ENCODE measurements around the gene SMIM10L2A. TPM values are rescaled to one million over a fixed set of nuclear protein-coding genes. Genes with fewer than 3 reads are reported as not detected.

The SMIM10L2A gene
- total and polyA plus RNA-seq, 2 experiments from 2014 or later, result 1.4 to 5.6 TPM

- TF ChIP-seq REST (IDR thresholded peaks at IDR 0.05; ENCODE audit: unreplicated experiment), result no peak
- TF ChIP-seq ZNF114 (CRISPR knock-in tag; IDR thresholded peaks at IDR 0.05), result no peak
- no peaks in the 10 kb centered on the region for H3K79me2 ChIP-seq (replicated peaks; ENCODE audit: insufficient read depth)
- Mint-ChIP-seq H3K27me3 (ENCODE audit: insufficient read depth, low read depth, poor library complexity) (no peaks in the 10 kb centered on the region), H3K4me3 (no peak overlapping the region), H3K9me3 (no peaks in the 10 kb centered on the region), H3K4me1 (peaks cover 3% of the 10 kb centered on the region; the same call in 2 of the 3 replicates), H3K36me3 (ENCODE audit: low read depth) (no peaks in the 10 kb centered on the region), H3K27ac (no peak overlapping the region)
- no peaks in the 10 kb centered on the region for H3K4me1 ChIP-seq (ENCODE audit: insufficient read depth)
- no peak overlapping the region for H3K27ac ChIP-seq (ENCODE audit: low read depth)
- H4K20me1 ChIP-seq (replicated peaks; ENCODE audit: insufficient read depth), result no peaks in the 10 kb centered on the region
- DNase-seq (ENCODE audit: low spot score) (peak; percentile 24), ATAC-seq (no peak)
- no peak overlapping the region for H2AFZ ChIP-seq
- no peaks in the 10 kb centered on the region; the same call in 1 of the 2 replicates for H3K9me2 ChIP-seq (ENCODE audit: insufficient read depth)
- H3K4me3 ChIP-seq, result no peak overlapping the region
- no peaks in the 10 kb centered on the region for H3F3A ChIP-seq (replicated peaks; ENCODE audit: low read depth)
- no peaks in the 10 kb centered on the region for H3K36me3 ChIP-seq (ENCODE audit: insufficient read depth)
- no peaks in the 10 kb centered on the region for H3K27me3 ChIP-seq (ENCODE audit: insufficient read depth)
- no peak overlapping the region for H3K4me2 ChIP-seq
These were observed 37.4 kb upstream of the SMIM10L2A start for GRCh38 chrX:135384161-135384836.

- Histone ChIP-seq H3K4me3 (no peak overlapping the region), H3F3A (replicated peaks; ENCODE audit: low read depth) (no peaks in the 10 kb centered on the region), H3K4me1 (ENCODE audit: insufficient read depth) (no peaks in the 10 kb centered on the region), H3K9me2 (ENCODE audit: insufficient read depth) (no peaks in the 10 kb centered on the region), H3K79me2 (replicated peaks; ENCODE audit: insufficient read depth) (no peaks in the 10 kb centered on the region), H3K27me3 (ENCODE audit: insufficient read depth) (no peaks in the 10 kb centered on the region), H4K20me1 (replicated peaks; ENCODE audit: insufficient read depth) (no peaks in the 10 kb centered on the region), H3K27ac (ENCODE audit: low read depth) (no peak overlapping the region), H3K36me3 (ENCODE audit: insufficient read depth) (no peaks in the 10 kb centered on the region), H2AFZ (no peak overlapping the region), H3K4me2 (no peak overlapping the region)
- Mint-ChIP-seq H3K4me1 (peaks cover 11% of the 10 kb centered on the region), H3K36me3 (ENCODE audit: low read depth) (no peaks in the 10 kb centered on the region), H3K27me3 (ENCODE audit: insufficient read depth, low read depth, poor library complexity) (peaks cover 2% of the 10 kb centered on the region), H3K4me3 (no peak overlapping the region), H3K9me3 (no peaks in the 10 kb centered on the region), H3K27ac (no peak overlapping the region)
- ATAC-seq (no peak), DNase-seq (ENCODE audit: low spot score) (no peak)
- no peak for TF ChIP-seq ZNF114 (CRISPR knock-in tag; IDR thresholded peaks at IDR 0.05)
These were observed 32.9 kb upstream of the SMIM10L2A start for GRCh38 chrX:135388841-135389240.

GRCh38 chrX:135389243-135389642 lies 32.5 kb upstream of the SMIM10L2A start:
- no peaks in the 10 kb centered on the region for H3K36me3 ChIP-seq (ENCODE audit: insufficient read depth)
- no peak overlapping the region for H2AFZ ChIP-seq
- TF ChIP-seq ETS1 (IDR thresholded peaks at IDR 0.05) (no peak), NANOG (IDR thresholded peaks at IDR 0.05; ENCODE audit: borderline replicate concordance) (no peak), JUNB (IDR thresholded peaks at IDR 0.05; ENCODE audit: unreplicated experiment) (no peak)
- H3K4me3 Mint-ChIP-seq, result no peak overlapping the region
- H3K9me2 ChIP-seq (ENCODE audit: insufficient read depth), result no peaks in the 10 kb centered on the region
- H3K9me3 Mint-ChIP-seq, result no peaks in the 10 kb centered on the region
- H3K27ac ChIP-seq (ENCODE audit: low read depth), result no peak overlapping the region
- H3K36me3 Mint-ChIP-seq (ENCODE audit: low read depth), result no peaks in the 10 kb centered on the region
- no peaks in the 10 kb centered on the region for H3F3A ChIP-seq (replicated peaks; ENCODE audit: low read depth)
- peaks cover 11% of the 10 kb centered on the region for H3K4me1 Mint-ChIP-seq
- H3K27ac Mint-ChIP-seq, result no peak overlapping the region
- peaks cover 2% of the 10 kb centered on the region for H3K27me3 Mint-ChIP-seq (ENCODE audit: insufficient read depth, low read depth, poor library complexity)
- no peaks in the 10 kb centered on the region for H3K79me2 ChIP-seq (replicated peaks; ENCODE audit: insufficient read depth)
- H3K4me3 ChIP-seq, result no peak overlapping the region
- no peak overlapping the region for H3K4me2 ChIP-seq
- no peak for ATAC-seq
- no peaks in the 10 kb centered on the region for H4K20me1 ChIP-seq (replicated peaks; ENCODE audit: insufficient read depth)
- H3K4me1 ChIP-seq (ENCODE audit: insufficient read depth), result no peaks in the 10 kb centered on the region
- no peaks in the 10 kb centered on the region for H3K27me3 ChIP-seq (ENCODE audit: insufficient read depth)
- no peak for DNase-seq (ENCODE audit: low spot score)

Data from GM23338 (cell line).